NCI-H460 (cell line): Measurements from ENCODE around the gene RXRG. TPM values are rescaled to one million over a fixed set of nuclear protein-coding genes. Genes with fewer than 3 reads are reported as not detected.

Experiments used
- DNase-seq: peaks from one replicate; pipeline ENCODE4 v3.0.0-alpha.2; 2016; ENCODE audit warnings: low read depth; ENCODE audit errors: extremely low read depth
- total RNA-seq: library from RNA; depleted of rRNA; stranded (reverse); fragments of >200 nt; shearing (Covaris generic); gene quantifications from 2 replicates; pipeline ENCODE4 v1.2.3, GENCODE V29; 2014

Gene RXRG
- total RNA-seq, 1 experiment from 2014 or later, result not detected

DNA sequence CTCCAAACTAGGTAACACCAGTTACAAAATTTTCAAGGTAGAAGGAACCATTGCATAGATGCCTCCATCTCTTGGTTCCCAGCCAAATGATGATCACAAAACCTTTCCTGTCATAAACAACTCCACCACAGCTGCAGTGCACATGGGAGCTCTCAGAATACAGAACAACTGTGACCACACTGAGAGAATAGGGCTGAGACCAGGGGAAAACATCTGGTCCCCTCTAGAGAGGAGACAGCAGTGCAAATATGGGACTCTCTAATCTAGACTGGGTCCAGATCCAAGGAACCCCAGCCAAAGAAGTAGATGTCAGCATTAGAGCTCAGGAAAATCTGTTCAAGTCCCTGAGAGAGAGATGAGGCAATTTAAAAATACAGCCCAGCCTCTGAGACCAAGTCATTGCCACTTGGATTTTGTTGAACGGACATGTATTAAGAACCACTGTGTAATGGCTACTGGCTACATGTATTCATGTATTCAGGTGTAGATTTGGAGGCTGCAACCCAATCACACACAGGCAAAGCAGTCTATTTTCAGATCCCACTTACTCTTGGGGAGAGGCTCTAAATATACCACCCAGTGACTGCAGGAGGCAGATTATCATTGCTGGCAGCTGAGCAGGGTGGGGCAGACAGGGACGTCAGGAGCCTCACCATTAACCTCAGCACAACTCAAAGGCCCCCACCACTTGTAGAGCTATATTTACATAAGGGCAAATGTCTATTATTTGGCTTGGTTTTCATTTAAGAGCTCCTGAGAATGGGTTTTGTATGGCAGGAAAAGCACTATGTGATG lies 7.6 kb upstream of the RXRG start:
- no peak for DNase-seq

DNA sequence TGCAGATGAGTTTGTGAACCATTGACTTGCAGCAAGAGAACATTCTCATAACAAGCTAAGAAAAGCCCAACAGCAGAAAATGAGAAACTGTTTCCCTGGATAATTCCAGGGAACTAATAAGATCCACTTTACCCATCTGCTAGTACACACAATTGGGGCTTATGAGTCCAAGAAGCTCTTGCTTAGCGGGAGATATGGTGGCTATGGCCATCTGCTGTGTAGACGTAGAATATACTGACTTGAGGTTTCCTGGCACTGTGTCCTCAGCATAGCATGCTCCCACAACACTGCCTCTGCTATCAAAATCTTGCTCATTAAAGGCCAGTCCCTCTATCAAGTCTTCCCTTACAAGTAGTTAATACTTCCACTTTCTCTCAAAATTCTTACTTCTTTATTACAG lies 6.8 kb upstream of the RXRG start:
- DNase-seq, result no peak

DNA sequence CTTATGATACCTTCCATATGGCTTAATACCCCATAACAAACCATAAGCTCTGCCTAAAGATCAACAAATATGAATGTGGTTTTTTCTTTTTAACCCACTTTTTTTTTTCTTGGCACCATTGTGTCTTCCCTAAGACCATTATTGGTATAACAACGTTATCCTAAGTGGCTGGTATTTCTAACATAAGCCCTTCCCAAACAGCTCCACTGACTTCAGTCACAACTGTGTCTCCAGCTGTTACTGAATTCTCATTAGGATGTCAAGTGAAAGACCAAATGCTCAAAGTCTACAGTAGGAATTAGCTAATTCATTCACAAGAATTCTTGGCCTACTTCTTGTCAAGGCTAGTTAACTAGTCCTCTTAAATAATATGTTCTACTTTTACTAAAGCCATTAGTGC lies 4.2 kb upstream of the RXRG start:
- DNase-seq, result no peak

DNA sequence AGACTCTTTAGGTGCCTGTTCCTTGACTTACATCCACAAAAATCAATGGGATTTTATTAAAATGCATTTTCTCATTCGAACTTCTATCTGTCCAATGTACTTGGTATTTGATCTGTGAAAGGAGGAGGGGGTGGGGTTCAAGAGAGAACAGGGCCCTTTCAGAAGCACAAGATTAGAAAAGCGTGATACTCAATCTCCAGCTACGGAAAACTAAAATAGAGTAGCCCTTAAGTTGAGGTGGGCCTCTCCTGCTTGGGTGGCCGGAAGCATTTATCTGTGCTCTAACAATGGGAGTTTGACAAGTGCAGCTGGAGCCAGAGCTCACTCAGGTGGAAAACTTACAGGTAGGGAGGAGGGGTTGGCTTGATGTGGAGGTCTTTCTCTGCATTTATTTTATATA lies 462 bp upstream of the RXRG start:
- no peak for DNase-seq

DNA sequence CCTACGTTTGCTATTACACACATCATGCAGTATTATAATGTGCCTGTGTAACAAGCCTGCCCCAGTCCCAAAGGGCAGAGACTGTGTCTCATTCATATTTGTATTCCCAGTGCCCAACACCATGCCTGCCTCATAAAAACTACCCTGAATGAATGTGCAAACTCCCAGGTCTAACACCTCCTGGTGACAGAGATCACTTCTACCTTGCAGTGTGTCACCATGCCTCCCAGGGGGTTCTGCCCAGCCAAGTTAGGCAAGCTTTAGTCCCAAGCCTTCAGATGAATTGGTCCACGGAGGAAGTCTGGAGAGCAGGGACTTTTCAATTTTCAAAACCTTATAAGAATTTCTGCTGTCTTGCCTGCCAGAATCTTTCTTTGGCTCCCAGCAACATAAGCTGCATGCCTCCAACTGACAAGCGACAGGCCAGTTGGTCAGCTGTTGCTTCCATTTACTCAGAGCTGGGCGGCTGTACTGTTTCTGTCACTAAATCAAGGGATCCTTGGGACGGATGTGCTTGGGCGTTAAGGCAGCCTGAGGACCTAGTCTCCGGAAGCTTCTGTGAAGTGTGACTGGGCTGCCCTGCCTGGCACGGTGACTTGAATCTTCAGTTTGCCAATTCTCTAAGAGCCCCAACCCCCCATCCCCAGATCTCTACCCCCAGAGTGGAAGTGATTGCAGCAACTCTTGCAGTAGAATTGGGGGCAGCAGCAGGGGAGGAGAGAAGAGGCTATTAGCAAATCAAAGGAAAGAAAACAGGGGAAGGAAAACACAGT lies 1.2 kb downstream of the RXRG start:
- no peak for DNase-seq

DNA sequence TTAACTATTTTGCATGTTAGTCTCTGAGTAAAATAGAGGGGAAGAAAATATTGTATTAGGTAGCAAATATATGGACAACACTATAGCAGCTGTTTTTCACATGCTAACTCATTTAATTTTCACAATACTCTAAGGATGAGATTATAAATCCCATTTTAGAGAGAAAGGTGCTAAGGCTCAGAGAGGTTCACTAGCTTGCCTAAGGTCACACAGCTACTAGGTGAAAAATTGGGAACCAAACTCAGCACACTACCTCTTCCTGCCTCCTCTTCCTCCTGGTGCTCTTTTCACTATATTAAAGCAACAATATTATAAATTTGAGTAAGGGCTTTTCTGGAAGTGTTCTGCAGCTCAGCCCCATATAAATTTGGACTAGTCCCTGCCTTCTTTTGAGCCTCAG lies 2.3 kb downstream of the RXRG start:
- no peak for DNase-seq

DNA sequence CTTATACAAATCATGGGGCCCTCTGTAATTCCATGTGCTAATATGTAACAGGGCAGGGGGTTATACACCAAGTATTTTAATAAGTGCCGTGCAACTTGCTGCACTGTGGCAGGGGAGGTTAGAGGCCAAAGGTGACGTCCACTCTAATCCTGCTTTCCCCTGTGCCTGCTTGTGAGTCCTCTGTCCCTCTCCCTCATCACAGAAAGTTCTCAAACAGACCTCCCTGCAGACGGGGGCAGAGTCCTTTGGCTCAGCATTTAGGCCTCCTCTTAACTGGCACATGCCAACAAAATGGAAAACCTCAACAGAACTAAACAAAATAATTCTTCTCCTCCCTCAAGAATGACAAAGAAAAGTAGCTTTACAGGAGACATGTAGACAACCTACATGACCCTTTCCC lies 2.9 kb downstream of the RXRG start:
- DNase-seq, result no peak

DNA sequence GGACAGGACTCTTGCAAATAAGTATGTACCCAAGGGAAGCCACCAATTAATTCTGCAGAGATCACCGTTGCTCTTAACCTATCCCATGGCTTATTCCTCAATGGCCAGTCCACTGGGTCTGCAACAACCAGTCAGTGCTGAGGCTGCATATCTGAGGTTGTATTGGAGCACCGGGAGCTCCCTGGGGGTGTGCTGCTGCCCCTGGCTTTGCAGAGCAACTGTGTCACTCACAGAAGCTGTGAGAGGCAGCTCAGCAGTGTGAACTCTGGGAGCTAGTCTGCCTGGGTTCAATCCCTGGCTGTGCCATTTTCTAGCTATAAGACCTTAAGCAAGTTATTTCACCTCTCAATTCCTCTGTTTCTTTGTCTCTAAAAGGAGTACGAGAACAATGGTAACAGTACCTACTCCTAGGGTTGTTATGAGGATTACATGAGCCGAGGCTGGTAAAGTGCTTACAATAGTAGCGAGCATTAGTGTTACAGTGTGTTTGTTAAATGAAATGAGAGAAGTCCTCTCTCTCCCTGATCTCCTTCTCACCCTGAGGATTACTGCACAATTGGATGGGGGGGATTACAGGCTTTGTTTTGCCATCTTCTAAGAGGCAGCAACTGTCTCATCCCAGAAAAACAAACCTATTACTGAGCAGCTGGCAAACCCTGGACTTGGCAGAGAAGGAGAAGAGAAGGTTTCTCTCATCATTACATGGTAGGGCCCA lies 3.6 kb downstream of the RXRG start:
- DNase-seq, result no peak

DNA sequence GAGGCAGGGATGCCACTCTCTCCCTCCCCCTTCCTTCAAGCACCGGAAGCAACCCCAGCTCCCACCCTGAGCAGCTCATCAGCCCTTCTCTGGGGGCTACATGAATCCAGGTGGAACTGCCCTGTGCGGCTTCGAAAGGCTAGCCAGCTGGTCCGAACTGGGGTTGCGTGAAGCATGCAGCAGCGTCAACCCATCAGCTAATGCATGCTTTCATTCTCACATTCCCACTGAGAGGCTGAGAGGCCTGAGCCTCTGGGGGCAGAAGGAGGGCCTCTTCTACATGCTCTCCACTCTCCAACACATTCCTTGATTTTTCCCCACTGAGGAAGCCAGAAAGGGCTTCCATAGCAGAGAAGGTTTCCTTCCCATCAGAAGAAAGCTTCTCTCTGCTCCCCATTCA lies 5.6 kb downstream of the RXRG start:
- no peak for DNase-seq

DNA sequence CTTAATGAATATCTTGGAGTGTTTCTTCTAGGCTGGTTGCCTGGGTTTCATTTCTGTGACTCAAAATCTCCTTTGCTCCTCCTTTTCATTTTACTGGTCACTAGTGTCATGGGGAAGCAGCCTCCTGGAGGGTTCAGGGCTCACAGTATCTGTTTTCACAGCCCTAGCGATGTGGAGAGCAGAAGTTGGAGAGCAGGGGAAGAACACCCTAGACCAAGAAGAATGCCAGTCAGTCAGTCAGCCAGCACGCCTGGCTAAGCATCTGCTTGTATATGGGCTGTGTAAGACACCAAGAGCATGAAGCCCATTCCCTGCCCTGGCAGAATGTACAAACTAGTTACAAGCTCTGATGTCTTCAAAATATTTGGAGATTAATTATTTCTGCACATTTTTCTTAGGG lies 7.9 kb downstream of the RXRG start:
- DNase-seq, result no peak

DNA sequence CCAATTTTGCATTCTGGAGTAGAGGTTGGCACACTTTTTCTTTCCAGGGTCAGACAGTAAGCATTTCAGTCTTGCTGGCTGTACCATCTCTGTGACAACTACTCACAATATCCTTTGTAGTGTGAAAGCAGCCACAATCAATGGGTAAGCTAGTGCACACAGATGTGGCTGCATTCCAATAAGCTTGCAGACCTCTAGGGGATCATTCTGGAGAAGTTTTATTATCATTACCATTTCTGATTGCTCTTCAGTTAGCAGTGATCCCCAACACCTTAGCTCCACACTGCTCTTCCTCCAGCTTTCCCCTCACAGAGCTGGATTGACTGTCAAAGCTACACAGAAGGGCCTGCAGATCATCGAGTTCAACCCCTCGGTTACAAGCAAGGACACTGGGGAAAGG lies 9.1 kb downstream of the RXRG start:
- no peak for DNase-seq

DNA sequence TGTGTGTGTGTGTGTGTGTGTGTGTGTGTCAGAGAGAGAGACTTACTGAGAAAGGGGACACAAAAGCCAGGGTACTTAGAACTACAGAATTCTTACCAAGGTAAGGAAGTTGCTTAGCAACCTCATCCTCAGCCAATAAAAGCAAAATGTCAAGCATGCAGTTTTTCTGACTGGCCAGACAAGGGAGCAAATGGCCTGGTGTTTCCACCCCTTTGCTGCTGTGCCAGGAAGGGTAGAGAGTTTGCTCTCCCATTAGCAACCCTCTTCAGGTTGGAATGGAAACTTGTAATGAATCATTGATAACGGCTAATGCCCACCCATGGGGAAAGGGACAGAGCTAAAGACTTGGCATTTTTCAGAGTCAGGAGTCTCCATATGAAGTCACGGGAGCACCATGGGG lies 10.6 kb downstream of the RXRG start:
- no peak for DNase-seq

DNA sequence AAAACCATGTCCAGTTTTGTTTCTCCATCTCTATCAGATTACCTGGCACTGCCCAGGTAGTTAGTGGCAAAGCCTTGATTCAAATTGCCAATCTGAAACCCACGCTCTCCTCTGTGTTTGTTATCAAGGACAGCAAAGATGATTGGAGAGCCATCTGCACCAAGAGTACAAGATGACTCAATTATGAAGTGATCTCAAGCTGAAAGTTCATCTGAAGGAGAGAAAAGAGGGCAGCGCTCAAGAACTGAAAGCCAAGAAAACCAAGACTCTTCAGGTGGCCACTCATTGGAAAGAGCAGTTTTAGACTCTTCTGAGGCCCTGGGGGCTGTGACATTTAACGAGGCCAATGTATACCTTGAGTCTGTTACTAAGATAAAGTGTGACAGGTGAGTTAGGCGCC lies 13.8 kb downstream of the RXRG start:
- DNase-seq, result no peak

DNA sequence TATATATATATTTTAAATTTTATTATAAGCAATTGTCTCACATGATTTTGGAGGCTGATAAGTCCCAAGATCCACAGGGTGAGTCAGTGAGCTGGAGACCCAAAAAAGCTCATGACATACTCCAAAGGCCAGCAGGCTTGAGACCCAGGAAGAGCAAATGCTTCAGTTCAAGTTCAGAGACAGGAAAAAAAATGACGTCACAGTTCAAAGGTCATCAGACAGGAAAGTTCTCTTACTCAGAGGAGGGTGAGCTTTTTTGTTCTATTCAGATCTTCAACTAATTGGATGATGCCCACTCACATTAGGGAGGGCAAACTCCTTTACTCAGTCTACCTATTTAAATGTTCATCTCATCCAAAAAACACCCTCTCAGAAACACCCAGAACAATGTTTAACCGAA lies 18.2 kb downstream of the RXRG start:
- DNase-seq, result no peak

DNA sequence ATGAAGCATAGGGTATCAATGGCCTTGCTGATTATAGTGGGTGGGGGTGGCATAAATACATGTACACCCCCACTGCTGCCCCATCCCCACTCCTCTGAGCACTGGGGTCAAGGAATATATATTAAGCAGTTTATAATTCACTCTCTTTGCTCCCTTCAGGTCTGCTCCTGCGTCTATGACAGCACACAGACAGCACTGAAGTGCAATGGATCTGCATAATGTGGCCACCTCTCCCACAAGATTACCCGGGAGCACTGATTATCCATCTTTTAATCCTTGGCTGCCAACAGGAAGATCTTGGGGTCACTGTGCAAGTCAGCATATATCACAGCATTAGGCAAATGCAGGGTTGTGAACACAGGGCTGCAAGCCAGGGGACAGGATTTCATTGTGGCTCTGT lies 19.3 kb downstream of the RXRG start:
- DNase-seq, result no peak

DNA sequence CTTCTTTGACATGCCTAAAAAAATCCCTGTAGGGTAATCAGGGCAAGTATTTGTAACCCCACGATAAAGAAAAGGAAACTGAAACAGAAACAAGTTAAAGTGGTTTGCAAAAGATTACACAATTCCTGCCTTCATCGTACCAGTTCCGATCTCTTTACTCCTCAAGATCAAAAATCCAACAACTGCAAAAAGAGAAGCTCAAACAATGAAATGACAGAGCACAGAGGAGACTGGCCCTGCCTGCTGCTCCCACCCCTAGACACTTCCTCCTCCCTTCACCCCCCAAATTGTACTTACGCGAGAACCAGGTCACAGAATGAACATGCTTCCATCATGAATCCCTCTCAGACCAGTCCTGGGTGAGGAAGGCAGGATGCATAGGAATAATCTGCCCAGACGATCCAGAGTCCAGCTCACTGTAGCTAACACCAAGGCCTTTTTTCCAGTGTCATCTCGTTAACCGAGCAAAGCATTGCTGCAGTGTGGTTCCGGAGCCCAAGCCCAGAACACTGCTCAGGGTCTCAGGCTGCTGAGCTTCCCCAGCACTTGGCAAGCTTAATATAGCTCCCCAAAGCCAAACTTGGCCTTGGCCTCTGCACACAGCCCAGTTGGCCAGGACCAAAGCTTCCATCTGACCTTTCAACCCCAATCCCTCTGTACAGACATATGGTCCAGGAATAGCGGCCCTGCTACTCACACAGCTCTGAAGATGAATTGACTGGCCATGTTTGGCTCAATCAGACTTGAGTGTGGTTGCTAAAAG lies 20.3 kb downstream of the RXRG start:
- DNase-seq, result no peak

DNA sequence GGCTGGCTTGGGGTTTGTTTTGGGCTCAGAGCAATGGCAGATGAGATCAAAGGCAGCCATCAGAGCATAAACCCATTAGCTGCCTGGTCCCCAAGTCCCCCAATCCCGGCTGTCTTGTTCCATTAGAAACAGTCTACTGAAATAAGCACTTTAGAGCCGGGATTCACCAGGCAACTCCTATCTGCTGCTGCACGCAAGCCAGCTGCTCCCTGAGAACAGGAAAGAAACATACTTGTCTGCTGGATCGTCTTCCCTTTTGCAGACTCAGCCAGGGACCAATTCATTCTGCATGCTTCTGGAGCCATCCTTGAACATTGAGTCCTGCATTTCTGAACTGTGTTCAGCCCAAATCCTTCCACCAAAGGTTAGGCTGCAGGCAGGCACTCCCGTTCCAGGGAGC lies 21.8 kb downstream of the RXRG start:
- no peak for DNase-seq

DNA sequence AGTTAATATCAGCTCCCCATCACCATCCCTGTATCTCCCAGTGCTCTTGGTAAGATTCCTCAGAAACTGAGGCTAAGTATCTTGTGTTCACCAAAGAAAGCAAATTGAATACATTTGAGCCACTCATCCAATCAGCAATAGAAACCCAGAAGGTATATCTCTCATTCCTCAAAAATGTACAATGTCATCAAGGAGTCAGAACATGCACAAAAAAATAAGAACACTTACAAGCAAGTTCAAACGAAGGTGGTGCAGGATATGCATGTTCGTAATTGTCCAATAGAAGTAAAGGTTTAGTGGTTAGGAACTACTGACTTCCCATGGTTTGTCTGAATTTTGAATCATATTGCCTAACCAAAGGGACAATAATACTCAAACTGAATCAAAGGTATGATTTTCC lies 24.3 kb downstream of the RXRG start:
- DNase-seq, result no peak

DNA sequence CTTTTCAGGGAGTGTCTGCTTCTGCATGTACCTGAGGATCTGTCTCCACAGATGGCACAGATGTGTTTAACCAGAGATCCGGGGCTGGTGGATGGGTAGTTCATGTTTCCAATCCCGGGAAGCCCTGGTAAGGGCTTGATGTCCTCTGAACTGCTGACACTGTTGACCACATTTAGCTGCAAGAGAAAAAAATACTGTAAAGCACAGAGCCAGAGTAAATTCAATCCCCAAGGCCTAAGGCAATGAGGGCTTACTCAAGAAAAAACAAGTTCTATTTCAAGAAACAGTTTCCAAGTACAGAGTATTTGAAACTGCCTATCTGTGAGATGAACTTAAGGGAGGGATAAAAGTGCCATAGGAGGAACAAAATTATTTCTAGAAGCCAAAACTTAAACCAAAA lies 25.1 kb downstream of the RXRG start:
- DNase-seq, result no peak

DNA sequence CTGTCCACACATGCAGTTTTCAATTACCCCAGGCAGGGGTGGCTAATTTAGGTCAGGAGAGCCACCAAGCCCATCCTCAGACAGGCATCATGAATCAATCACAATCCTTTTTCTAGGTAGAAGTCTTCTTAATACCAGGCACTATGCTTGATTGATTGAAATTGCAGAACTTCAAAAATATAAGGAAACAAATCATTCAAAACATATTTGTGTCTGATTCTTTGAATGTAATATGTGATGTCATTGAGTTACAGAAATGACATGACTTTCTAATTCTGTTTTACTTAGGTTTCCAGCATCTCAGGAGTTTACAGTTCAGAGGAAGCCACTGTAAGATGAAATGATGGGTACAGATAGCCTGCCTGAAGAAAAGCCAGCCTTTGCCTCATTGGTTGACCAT lies 26.7 kb downstream of the RXRG start:
- no peak for DNase-seq

DNA sequence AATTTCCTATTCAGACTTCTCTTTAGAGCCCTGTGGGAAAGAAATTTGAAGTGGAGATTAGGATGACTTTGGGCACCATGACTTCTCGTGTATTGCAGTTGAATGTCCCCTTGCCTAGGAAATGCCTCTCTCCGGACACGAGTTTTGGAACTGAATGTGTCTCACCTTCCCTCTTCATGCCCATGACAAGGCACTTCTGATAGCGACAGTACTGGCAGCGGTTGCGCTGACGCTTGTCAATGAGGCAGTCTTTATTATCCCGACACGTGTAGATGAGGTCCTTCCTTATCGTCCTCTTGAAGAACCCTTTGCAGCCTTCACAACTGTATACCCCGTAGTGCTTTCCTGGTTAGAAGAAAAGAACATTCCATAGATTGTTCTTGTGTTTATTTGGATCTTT lies 28.1 kb downstream of the RXRG start:
- no peak for DNase-seq
